ENCODE data around the gene ERC2.

The ERC2 gene

DNA sequence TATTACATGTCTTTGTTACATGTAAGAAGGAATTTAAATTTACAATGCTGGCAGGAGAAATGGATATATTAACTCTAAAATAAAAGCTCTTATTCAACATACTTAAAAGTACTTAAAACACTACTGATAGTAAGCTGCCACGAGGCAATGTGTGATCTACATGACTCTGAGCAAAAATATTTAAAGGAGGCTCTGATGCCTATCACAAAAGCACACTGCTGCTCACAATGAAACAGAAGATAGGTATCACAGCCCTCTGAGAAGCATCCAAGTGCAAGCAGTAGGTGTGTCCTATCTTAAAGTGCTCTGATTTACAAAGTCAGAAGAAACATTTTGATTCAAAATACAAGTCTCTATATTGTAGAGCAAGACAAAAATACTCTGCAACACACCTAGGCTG is 610.0 kb downstream of the ERC2 start:
- TF ChIP-seq GATA3 (IDR thresholded peaks at IDR 0.05; ENCODE audit: low read depth, low read length) = no peak
- no peak for TF ChIP-seq GATA2 (IDR thresholded peaks at IDR 0.05; ENCODE audit: low read depth, low read length)

DNA sequence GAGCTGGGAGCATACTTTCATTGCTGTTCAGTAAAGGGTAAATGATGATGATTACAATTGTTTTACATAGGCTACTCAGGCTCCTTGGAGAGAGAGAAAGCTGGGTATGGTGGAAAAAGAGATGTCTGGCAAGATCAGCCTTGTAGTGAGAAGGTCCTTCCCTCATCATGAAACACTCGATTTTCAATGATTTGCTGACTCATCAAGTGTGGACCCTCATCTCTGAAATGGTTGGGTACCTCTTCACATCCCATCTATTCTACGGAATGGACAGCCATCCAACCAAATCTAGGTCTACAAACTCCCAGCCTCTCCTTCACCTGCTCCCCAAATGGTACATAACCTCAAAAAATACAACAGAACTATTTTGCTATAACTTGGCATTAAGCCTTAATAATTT is 610.6 kb downstream of the ERC2 start:
- TF ChIP-seq GATA2 (IDR thresholded peaks at IDR 0.05; ENCODE audit: low read depth, low read length) (no peak), GATA3 (IDR thresholded peaks at IDR 0.05; ENCODE audit: low read depth, low read length) (no peak)

DNA sequence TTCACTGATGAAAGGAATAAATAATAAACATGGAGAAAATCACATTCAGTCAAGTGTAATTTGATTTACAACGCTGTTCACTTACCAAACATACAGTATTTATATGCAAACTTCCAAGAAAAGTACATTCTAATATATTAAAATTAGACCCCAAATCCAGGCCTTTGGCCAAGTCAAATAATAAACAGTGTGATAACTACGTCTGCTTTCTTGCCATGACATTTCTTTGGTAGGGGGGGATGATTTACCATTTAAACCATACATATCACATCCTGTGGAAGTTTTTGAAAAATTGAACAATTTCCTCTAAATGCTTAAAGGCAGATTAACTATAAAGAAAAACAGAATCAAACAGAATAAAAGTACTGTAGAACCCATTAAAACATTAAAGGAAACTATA is 613.0 kb downstream of the ERC2 start:
- TF ChIP-seq GATA2 (IDR thresholded peaks at IDR 0.05; ENCODE audit: low read depth, low read length) (no peak), GATA3 (IDR thresholded peaks at IDR 0.05; ENCODE audit: low read depth, low read length) (no peak)

DNA sequence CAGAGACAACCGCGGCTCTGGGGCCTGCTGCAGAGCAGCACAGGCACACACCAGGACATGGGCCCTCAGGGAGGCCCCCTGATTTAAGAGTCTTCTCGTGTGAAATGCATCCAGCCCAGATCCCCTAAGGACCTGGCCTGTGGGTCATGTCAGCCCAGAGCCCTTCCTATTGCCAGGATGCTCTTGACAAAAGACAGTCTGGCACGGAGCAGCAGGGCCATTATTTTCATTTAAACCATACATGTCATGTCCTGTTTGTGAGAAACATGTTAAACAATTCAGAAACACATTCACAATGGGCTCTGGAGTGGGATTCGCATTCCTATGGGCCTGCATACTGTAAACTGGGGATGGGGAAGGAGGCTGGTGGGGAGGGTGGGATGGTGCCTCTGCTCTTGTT is 613.8 kb downstream of the ERC2 start:
- no peak for TF ChIP-seq GATA3 (IDR thresholded peaks at IDR 0.05; ENCODE audit: low read depth, low read length)
- TF ChIP-seq GATA2 (IDR thresholded peaks at IDR 0.05; ENCODE audit: low read depth, low read length) = no peak

DNA sequence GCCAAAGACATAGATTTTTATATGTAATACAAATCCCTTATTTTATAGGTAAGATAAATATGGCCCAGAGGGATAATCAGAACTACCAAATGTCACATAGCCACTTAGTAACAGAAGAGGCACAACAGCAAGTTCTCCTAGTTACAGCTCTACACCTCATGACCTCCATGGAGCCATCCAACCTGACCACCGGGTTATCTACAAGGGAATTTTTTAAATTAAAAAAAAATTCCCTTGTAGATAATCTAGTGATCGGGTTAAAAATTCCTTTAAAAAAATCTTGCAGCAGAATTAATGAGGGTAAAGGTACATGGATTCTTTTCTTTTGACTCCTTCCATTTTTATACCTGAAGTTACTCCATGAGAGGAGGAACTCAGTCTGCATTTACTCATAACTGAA is 615.9 kb downstream of the ERC2 start:
- TF ChIP-seq GATA3 (IDR thresholded peaks at IDR 0.05; ENCODE audit: low read depth, low read length) = no peak
- no peak for TF ChIP-seq GATA2 (IDR thresholded peaks at IDR 0.05; ENCODE audit: low read depth, low read length)

DNA sequence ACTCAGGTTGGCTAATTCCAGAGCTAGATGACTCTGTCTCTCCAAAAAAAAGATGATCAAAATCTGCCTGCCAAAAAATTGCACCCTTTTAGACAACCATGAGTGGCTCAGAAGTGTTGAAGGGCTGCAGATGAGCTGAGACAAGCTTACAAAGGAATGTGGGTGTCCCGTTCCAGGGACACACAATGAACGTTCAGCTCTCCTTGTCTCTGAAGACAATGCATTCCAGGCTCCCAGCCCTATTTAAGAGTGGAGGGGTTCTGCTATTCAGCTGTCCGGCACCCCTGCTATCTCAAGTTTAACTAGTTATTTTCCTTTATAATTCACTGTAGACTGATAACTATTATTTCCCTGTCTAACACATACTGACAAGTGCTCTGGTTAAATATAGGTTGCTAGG is 626.1 kb downstream of the ERC2 start:
- no peak for TF ChIP-seq GATA2 (IDR thresholded peaks at IDR 0.05; ENCODE audit: low read depth, low read length)

DNA sequence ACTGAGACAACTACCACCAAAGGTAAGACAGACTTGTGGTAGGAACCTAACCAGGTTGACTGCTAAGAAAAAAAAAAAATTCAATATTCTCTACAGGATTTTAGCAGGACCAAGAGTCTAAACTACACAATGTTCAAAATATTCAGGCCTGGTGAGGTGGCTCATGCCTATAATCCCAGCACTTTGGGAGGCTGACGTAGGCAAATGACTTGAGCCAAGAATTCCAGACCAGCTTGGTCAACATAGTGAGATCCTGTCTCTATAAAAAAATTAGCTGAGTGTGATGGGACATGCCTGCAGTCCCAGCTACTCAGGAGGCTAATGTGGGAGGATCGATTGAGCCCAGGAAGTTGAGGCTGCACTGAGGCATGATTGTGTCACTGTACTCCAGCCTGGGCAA is 639.6 kb downstream of the ERC2 start:
- TF ChIP-seq GATA2 (IDR thresholded peaks at IDR 0.05; ENCODE audit: low read depth, low read length) = no peak
- no peak for TF ChIP-seq GATA3 (IDR thresholded peaks at IDR 0.05; ENCODE audit: low read depth, low read length)

DNA sequence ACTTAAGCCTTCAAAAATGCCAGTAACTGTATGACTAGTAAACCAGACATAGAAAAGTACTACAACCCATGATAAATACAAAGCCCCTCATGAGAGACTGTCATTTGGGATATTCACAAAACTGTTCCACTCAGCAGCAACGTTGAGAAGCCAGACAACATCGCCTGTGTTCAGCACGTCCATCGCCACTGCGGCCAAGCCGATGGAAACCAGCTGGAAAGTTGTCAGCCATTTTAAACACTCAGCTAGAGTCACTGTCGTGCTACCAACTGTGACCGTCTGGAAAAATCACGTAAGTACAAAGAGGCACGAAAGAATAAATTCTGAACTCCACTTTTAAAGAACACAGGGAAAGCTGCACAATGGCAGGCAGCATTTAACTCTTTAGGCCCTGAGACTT is 640.5 kb downstream of the ERC2 start:
- no peak for TF ChIP-seq GATA3 (IDR thresholded peaks at IDR 0.05; ENCODE audit: low read depth, low read length)
- no peak for TF ChIP-seq GATA2 (IDR thresholded peaks at IDR 0.05; ENCODE audit: low read depth, low read length)

DNA sequence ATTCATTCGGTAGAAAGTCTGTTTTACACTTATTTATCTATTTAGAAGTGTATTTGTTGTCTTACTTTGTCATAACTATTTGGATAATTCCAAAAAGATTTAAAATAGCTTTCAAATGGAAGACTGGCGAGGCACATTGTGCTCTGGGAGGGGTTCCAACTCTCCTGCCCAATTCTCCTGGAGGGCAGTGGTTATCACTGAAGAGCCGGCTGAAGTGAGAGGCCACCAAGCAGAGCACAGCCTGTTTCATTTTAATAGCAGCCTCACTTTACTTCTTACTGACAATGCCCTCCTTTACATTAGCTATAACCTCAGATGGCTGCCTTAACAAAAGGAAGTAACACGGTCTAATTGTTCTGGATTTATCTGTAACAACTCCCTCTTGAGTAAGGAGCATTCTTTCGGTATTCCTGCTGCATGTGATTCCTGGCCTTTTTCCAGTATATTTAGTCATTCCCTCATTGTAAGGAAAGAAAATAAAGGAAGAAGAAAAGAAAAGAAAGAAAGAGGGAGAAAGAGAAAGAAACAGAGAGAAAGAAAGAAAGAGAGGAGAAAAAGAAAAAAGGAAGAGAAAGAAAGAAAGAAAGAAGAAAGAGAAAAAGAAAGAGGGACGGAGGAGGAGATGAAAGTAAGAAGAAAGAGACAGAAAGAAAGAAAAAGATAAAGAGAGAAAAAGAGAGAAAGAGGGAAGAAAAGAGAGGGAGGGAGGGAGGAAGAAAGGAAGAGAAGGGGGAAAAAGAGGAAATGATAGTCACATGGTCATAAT is 641.4 kb downstream of the ERC2 start:
- TF ChIP-seq GATA3 (IDR thresholded peaks at IDR 0.05; ENCODE audit: low read depth, low read length) (no peak), GATA2 (IDR thresholded peaks at IDR 0.05; ENCODE audit: low read depth, low read length) (no peak)

DNA sequence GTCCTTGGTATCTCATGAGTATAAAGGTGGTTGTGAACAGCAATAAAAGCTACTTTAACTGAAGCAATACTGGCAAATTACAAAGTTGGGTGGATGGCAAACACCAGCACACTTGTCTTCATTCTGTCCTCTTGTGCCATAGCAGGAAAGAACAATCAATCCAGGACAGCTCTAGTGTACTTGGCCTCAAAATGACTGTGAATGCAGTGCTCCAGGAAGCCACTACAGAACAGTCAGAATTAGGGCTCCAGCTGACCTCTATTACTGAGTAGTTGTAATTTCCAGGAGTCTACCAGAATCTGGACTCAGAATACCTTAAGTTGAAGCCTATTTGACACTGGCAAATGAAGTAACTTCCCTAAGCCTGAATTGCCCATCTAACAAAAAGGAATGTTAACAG is 642.2 kb downstream of the ERC2 start:
- TF ChIP-seq GATA3 (IDR thresholded peaks at IDR 0.05; ENCODE audit: low read depth, low read length) (no peak), GATA2 (IDR thresholded peaks at IDR 0.05; ENCODE audit: low read depth, low read length) (no peak)

DNA sequence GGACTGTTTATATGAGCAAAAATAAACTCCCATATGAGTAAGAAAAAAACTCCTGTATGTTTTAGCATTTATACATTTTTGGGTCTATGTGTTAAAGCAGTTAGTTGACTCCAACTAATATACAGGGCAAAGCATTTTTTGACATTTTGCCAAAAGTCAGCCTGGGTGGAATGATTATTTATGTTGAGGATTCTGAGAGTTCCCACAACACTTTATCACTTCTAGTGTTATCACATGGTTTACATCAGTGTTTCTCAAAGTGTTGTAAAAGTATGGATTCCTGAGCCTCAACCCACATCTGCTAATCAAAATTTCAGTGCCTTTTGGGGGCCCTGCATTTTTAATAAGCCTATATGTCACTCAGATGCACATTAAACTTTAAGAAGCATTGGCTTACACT is 643.9 kb downstream of the ERC2 start:
- TF ChIP-seq GATA2 (IDR thresholded peaks at IDR 0.05; ENCODE audit: low read depth, low read length) (no peak), GATA3 (IDR thresholded peaks at IDR 0.05; ENCODE audit: low read depth, low read length) (no peak)

DNA sequence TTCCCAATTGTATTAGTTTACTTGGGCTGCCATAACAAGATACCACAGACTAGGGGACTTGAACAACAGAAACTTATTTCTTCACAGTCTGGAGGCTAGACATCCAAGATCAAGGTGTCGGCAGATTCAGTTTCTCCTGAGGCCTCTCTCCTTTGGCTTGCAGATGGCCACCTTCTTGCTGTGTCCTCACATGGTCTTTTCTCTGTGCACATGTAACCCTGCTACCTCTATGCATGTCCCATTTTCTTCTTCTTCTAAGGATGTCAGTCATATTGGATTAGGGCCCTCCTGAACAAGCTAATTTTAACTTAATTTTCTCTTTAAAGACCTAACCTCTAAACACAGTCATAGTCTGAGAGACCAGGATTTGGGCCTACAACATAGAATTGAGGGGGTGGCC is 644.4 kb downstream of the ERC2 start:
- TF ChIP-seq GATA2 (IDR thresholded peaks at IDR 0.05; ENCODE audit: low read depth, low read length) = no peak

DNA sequence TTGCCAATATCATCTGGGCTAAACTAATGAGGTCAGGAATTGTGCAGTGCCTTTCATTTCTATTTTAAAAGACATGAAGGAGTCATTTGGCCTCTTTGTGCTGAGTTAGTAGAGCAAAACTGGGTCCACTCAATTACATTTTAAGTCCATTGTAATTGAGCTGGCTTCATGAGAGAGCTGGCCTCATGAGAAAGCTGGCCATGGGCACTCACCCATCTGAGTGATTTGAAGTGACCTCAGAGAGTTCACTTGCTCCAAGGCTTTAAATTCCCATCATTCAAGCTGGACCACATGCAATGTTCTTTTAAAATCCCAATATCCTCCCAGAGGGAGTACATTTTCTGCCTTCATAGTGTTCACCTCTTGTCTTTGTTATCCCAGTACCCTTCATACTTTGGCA is 645.3 kb downstream of the ERC2 start:
- TF ChIP-seq GATA3 (IDR thresholded peaks at IDR 0.05; ENCODE audit: low read depth, low read length) = no peak

DNA sequence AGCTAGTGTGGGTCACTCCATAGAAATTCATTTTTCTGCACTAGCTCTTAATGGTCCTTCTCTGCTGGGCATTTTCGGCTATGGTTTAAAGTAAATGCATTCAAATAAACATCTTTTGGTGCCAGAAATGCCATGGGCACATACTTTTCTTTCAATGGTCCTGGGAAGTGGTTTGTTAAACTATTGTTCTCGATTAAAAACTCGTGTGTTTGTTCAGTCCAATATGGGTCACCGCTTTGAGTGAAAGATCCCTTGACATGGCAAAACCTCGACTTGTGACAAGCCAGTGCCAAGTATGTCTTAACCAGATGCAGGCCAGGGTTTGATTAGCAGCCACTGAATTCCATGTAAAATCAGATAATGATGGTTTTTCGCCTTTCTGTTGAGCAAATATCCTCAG is 649.3 kb downstream of the ERC2 start:
- no peak for TF ChIP-seq GATA2 (IDR thresholded peaks at IDR 0.05; ENCODE audit: low read depth, low read length)
- TF ChIP-seq GATA3 (IDR thresholded peaks at IDR 0.05; ENCODE audit: low read depth, low read length) = no peak

DNA sequence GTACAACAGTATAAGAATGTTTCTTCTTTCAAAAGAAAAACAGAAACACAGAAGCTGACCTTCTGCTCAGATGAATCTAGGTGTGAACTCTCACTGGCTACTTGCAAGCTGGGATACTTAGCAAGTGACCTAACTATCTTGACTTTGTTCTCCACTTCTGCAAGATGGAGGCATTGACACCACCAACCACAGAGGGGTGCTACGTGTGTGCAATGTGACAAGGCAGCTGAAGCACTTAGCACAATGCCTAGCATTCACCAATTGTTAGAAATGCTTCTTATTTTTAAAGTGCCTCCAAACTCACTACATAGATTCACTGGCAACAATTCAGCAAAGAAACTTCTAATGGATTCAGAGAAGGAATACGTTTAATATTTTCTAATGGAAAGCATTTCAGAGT is 649.8 kb downstream of the ERC2 start:
- TF ChIP-seq GATA2 (IDR thresholded peaks at IDR 0.05; ENCODE audit: low read depth, low read length) (no peak), GATA3 (IDR thresholded peaks at IDR 0.05; ENCODE audit: low read depth, low read length) (no peak)

Measured in SH-SY5Y (cell line).